PC-9 (cell line): ENCODE measurements around the gene ASB5. TPM values are rescaled to one million over a fixed set of nuclear protein-coding genes. Genes with fewer than 3 reads are reported as not detected.

Experiments used
- BruUV-seq: library from RNA; stranded (reverse); fragments of 400-500 nt; replicated peaks from 2 replicates; lab custom pipeline; 2021; lab: Mats Ljungman, UMichigan
- CTCF ChIA-PET: fragments of 300-600 bp; sonication (Branson Sonifier 250); formaldehyde crosslinking; loops from one replicate; lab custom pipeline; 2022; ENCODE audit warnings: antibody characterized with exemption; lab: Charles Lee
- POLR2A ChIA-PET: fragments of 300-600 bp; sonication (Branson Sonifier 250); formaldehyde crosslinking; loops from one replicate; lab custom pipeline; 2022; ENCODE audit warnings: antibody characterized with exemption; ENCODE audit not compliant: unreplicated experiment; lab: Charles Lee
- DNase-seq, 2 experiments: peaks; one replicate each; pipeline versions ENCODE4 v3.0.0 to v3.0.0-alpha.2; 2015 to 2022; ENCODE audit warnings: mixed read lengths in 1 of 2
- H2AFZ ChIP-seq: fragments of 200-600 bp; sonication (generic); 2 replicates; pipeline ENCODE4 v1.8.1; 2017; ENCODE audit warnings: antibody characterized with exemption
- H3F3A ChIP-seq: fragments of 200-600 bp; sonication (generic); 2 replicates; pipeline ENCODE4 v1.8.1; 2017; ENCODE audit warnings: antibody characterized with exemption, mild to moderate bottlenecking, low read depth; ENCODE audit not compliant: insufficient read depth
- H3K27ac ChIP-seq: fragments of 200-600 bp; sonication (generic); 2 replicates; pipeline ENCODE4 v1.6.1; 2016; ENCODE audit warnings: mixed run types
- H3K27me3 ChIP-seq: fragments of 200-600 bp; sonication (generic); 2 replicates; pipeline ENCODE4 v1.6.1; 2016; ENCODE audit warnings: low read depth, mixed run types; ENCODE audit not compliant: insufficient read depth
- H3K36me3 ChIP-seq: fragments of 200-600 bp; sonication (generic); 2 replicates; pipeline ENCODE4 v1.6.1; 2016; ENCODE audit warnings: low read depth, mixed run types
- H3K4me1 ChIP-seq: fragments of 200-600 bp; sonication (generic); replicated peaks from 2 replicates; pipeline ENCODE4 v1.6.1; 2016; ENCODE audit warnings: mixed run types; ENCODE audit not compliant: insufficient read depth
- H3K4me2 ChIP-seq: fragments of 200-600 bp; sonication (generic); 2 replicates; pipeline ENCODE4 v1.6.1; 2017; ENCODE audit warnings: mixed run types
- H3K4me3 ChIP-seq: fragments of 200-600 bp; sonication (generic); 2 replicates; pipeline ENCODE4 v1.6.1; 2016; ENCODE audit warnings: mixed run types
- H3K79me2 ChIP-seq: fragments of 200-600 bp; sonication (generic); 2 replicates; pipeline ENCODE4 v1.6.1; 2017; ENCODE audit warnings: low read depth, mixed run types
- H3K9me2 ChIP-seq: fragments of 200-600 bp; sonication (generic); 2 replicates; pipeline ENCODE4 v1.8.1; 2017; ENCODE audit warnings: mild to moderate bottlenecking; ENCODE audit not compliant: insufficient read depth
- H3K9me3 ChIP-seq: fragments of 200-600 bp; sonication (generic); 2 replicates; pipeline ENCODE4 v1.8.1; 2016; ENCODE audit warnings: low read depth; ENCODE audit not compliant: insufficient read depth
- H4K20me1 ChIP-seq: fragments of 200-600 bp; sonication (generic); 2 replicates; pipeline ENCODE4 v1.8.1; 2017; ENCODE audit not compliant: insufficient read depth
- CTCF ChIP-seq: fragments of 200-600 bp; sonication (generic); conservative IDR thresholded peaks from 2 replicates; pipeline ENCODE4 v1.6.1; 2017; ENCODE audit warnings: mixed run types, antibody characterized with exemption, mild to moderate bottlenecking, moderate library complexity
- EZH2 ChIP-seq: fragments of 200-600 bp; sonication (generic); IDR thresholded peaks from 2 replicates; pipeline ENCODE4 v1.8.0; 2017; ENCODE audit warnings: antibody characterized with exemption, low read depth
- intact Hi-C: fragments of 100-400 bp; cut with micrococcal nuclease; formaldehyde crosslinking; loops from one replicate; pipeline ENCODE4 v1.10.0; 2022; ENCODE audit not compliant: unreplicated experiment
- total RNA-seq: library from RNA; stranded (reverse); gene quantifications from 2 replicates; pipeline ENCODE4 v1.2.3, GENCODE V29; 2021

Gene ASB5
- total RNA-seq, 1 experiment from 2014 or later = not detected

GRCh38 chr4:176226736-176227135 is 42.3 kb downstream of the ASB5 start:
- ChIA-PET CTCF (no interaction called here), POLR2A (no interaction called here)
- no peaks in the 10 kb centered on the region for H3K36me3 ChIP-seq
- H3F3A ChIP-seq = no peaks in the 10 kb centered on the region
- H2AFZ ChIP-seq = no peak overlapping the region
- H3K27me3 ChIP-seq = no peaks in the 10 kb centered on the region
- H3K79me2 ChIP-seq = no peaks in the 10 kb centered on the region
- no peak overlapping the region for H3K4me2 ChIP-seq
- DNase-seq = no peak
- no peaks in the 10 kb centered on the region for H3K4me1 ChIP-seq
- no peak overlapping the region for H3K4me3 ChIP-seq
- BruUV-seq = no TSS peak
- intact Hi-C loops = no loop called here
- no peaks in the 10 kb centered on the region for H3K9me2 ChIP-seq
- TF ChIP-seq EZH2 (no peak), CTCF (no peak)
- no peak overlapping the region for H3K27ac ChIP-seq
- no peaks in the 10 kb centered on the region for H3K9me3 ChIP-seq
- H4K20me1 ChIP-seq = no peaks in the 10 kb centered on the region

GRCh38 chr4:176223561-176223960 is 45.5 kb downstream of the ASB5 start:
- H3K27me3 ChIP-seq = no peaks in the 10 kb centered on the region
- DNase-seq = no peak
- TF ChIP-seq EZH2 = no peak
- TF ChIP-seq CTCF = no peak
- no peaks in the 10 kb centered on the region for H3K9me3 ChIP-seq
- no peaks in the 10 kb centered on the region for H4K20me1 ChIP-seq
- H3F3A ChIP-seq = no peaks in the 10 kb centered on the region
- POLR2A ChIA-PET = no interaction called here
- H3K27ac ChIP-seq = no peak overlapping the region
- H3K9me2 ChIP-seq = no peaks in the 10 kb centered on the region
- no peaks in the 10 kb centered on the region for H3K36me3 ChIP-seq
- no peak overlapping the region for H3K4me3 ChIP-seq
- intact Hi-C loops = no loop called here
- H3K4me1 ChIP-seq = no peaks in the 10 kb centered on the region
- no TSS peak for BruUV-seq
- CTCF ChIA-PET = no interaction called here
- H2AFZ ChIP-seq = no peak overlapping the region
- no peaks in the 10 kb centered on the region for H3K79me2 ChIP-seq
- no peak overlapping the region for H3K4me2 ChIP-seq

- Histone ChIP-seq H3K9me2 (no peaks in the 10 kb centered on the region), H3K9me3 (no peaks in the 10 kb centered on the region), H4K20me1 (no peaks in the 10 kb centered on the region), H3K4me3 (no peak overlapping the region), H3K4me1 (no peaks in the 10 kb centered on the region), H3K27ac (no peak overlapping the region), H3K4me2 (no peak overlapping the region), H3K36me3 (no peaks in the 10 kb centered on the region), H2AFZ (no peak overlapping the region), H3K27me3 (no peaks in the 10 kb centered on the region), H3F3A (no peaks in the 10 kb centered on the region), H3K79me2 (no peaks in the 10 kb centered on the region)
- DNase-seq = no peak
- BruUV-seq = no TSS peak
- intact Hi-C loops = no loop called here
- ChIA-PET CTCF (no interaction called here), POLR2A (no interaction called here)
- TF ChIP-seq CTCF (no peak), EZH2 (no peak)
Measured at GRCh38 chr4:176222149-176222548, 46.9 kb downstream of the ASB5 start.
